C4-2B (cell line): ENCODE measurements around the gene ZNF682.

Experiments used
- ZFX ChIP-seq: fragments of 450-650 bp; IDR thresholded peaks from 2 replicates; pipeline ENCODE4 v1.6.1; 2017
- TF ChIP-seq, protein P1 (sequence below): fragments of 450-650 bp; conservative IDR thresholded peaks from 2 replicates; pipeline ENCODE4 v1.5.1; 2017; ENCODE audit warnings: mild to moderate bottlenecking

DNA sequence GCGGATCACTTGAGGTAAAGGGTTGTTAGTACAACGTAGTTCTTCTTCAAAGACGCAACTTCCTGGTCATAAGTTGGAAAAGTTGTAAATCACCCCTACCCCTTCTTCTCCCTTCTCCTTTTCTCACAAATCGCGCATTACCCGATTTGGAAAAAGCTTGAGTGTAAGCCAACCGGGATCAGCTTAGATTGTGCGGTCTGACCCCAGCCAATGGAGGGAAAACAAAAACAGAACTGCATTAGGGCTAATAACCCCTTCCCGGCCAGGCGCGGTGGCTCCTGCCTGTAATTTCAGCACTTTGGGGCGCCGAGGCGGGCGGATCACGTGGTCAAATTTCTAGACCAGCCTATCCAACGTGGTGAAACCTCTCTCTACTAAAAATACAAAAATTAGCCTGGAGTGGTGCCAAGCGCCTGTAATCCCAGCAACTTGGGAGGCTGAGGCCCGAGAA is 39.3 kb upstream of the ZNF682 start:
- TF ChIP-seq, protein P1, sequence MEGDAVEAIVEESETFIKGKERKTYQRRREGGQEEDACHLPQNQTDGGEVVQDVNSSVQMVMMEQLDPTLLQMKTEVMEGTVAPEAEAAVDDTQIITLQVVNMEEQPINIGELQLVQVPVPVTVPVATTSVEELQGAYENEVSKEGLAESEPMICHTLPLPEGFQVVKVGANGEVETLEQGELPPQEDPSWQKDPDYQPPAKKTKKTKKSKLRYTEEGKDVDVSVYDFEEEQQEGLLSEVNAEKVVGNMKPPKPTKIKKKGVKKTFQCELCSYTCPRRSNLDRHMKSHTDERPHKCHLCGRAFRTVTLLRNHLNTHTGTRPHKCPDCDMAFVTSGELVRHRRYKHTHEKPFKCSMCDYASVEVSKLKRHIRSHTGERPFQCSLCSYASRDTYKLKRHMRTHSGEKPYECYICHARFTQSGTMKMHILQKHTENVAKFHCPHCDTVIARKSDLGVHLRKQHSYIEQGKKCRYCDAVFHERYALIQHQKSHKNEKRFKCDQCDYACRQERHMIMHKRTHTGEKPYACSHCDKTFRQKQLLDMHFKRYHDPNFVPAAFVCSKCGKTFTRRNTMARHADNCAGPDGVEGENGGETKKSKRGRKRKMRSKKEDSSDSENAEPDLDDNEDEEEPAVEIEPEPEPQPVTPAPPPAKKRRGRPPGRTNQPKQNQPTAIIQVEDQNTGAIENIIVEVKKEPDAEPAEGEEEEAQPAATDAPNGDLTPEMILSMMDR = no peak
- TF ChIP-seq ZFX = no peak
